DND-41 (cell line): ENCODE data around the gene ADM.

ENCODE experiments used
- ATAC-seq: fragments of 200-7000 bp; cut with Tn5 transposase; 3 replicates; pipeline ENCODE4 v1.9.1; 2021; ENCODE audit warnings: low read depth; ENCODE audit not compliant: insufficient read depth
- DNase-seq: peaks from one replicate; pipeline ENCODE4 v3.0.0-alpha.2; 2020
- H2AFZ ChIP-seq: 2 replicates; pipeline ENCODE4 v1.6.0; 2012; ENCODE audit warnings: low read depth, low read length
- H3K27ac ChIP-seq: 2 replicates; pipeline ENCODE4 v1.5.1; 2012; ENCODE audit warnings: low read length, inconsistent platforms
- H3K27me3 ChIP-seq: fragments of 200-600 bp; sonication (generic); 2 replicates; pipeline ENCODE4 v1.6.0; 2012; ENCODE audit warnings: low read length, mild to moderate bottlenecking, inconsistent platforms; ENCODE audit not compliant: insufficient read depth, poor library complexity
- H3K36me3 ChIP-seq: 2 replicates; pipeline ENCODE4 v1.5.1; 2012; ENCODE audit warnings: low read length, inconsistent platforms; ENCODE audit not compliant: insufficient read depth
- H3K4me1 ChIP-seq: 2 replicates; pipeline ENCODE4 v1.5.1; 2012; ENCODE audit warnings: mild to moderate bottlenecking, low read length; ENCODE audit not compliant: insufficient read depth
- H3K4me2 ChIP-seq: 2 replicates; pipeline ENCODE4 v1.6.0; 2012; ENCODE audit warnings: mild to moderate bottlenecking, moderate library complexity, low read length, inconsistent platforms; ENCODE audit not compliant: insufficient read depth
- H3K4me3 ChIP-seq, 2 experiments: fragments of 200-600 bp in 1 of 2; shearing (Covaris generic) in 1 of 2; 2 replicates each; pipeline ENCODE4 v1.5.1; 2012 to 2016; ENCODE audit warnings: inconsistent platforms in 2 of 2, low read length in 2 of 2, mild to moderate bottlenecking in 2 of 2, low read depth in 1 of 2, moderate library complexity in 1 of 2
- H3K79me2 ChIP-seq: 2 replicates; pipeline ENCODE4 v1.6.0; 2012; ENCODE audit warnings: low read length, inconsistent platforms; ENCODE audit not compliant: insufficient read depth
- H3K9ac ChIP-seq: 2 replicates; pipeline ENCODE4 v1.6.0; 2012; ENCODE audit warnings: low read depth, mild to moderate bottlenecking, inconsistent platforms, low read length, moderate library complexity
- H3K9me3 ChIP-seq: 2 replicates; pipeline ENCODE4 v1.5.1; 2012; ENCODE audit warnings: low read length, moderate library complexity, mild to moderate bottlenecking, inconsistent platforms; ENCODE audit not compliant: insufficient read depth, severe bottlenecking
- H4K20me1 ChIP-seq: 2 replicates; pipeline ENCODE4 v1.6.0; 2012; ENCODE audit warnings: low read length; ENCODE audit not compliant: insufficient read depth
- CTCF ChIP-seq: IDR thresholded peaks from 2 replicates; pipeline ENCODE4 v1.5.1; 2012; ENCODE audit warnings: borderline replicate concordance, low read length, moderate library complexity, mild to moderate bottlenecking; ENCODE audit not compliant: poor library complexity, severe bottlenecking; ENCODE audit errors: extremely low read depth
- EZH2 ChIP-seq: IDR thresholded peaks from 3 replicates; pipeline ENCODE4 v1.6.1; 2012; ENCODE audit warnings: borderline replicate concordance, low read depth, mild to moderate bottlenecking, moderate library complexity, low read length, inconsistent platforms; ENCODE audit not compliant: severe bottlenecking

Gene ADM

DNA sequence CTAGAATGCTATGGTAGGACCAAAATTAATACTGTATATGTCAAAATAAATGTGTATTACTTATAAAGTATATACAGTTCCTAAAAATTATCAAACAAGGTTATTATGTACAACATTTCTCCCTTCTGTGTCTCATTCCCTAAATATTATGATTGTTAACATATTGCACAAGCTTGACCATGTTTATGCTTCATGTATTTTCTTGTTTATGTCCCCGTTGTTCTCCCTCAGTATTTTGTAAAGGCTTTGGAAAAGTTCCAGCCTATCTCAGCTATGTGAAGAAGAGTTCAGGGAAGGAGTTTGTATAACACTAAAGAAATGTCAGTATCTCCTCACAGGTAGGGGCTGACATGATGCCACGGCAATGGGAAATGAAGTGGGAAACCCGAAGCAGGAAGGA lies 19.6 kb downstream of the ADM start:
- no peak for TF ChIP-seq EZH2
- no peak for TF ChIP-seq CTCF
- Histone ChIP-seq H2AFZ (no peak overlapping the region), H3K79me2 (no peaks in the 10 kb centered on the region), H3K36me3 (no peaks in the 10 kb centered on the region), H4K20me1 (no peaks in the 10 kb centered on the region), H3K27me3 (peaks cover 29% of the 10 kb centered on the region), H3K9ac (no peak overlapping the region), H3K4me2 (no peak overlapping the region), H3K27ac (no peak overlapping the region), H3K9me3 (no peaks in the 10 kb centered on the region), H3K4me3 (no peak overlapping the region), H3K4me1 (peaks cover 8% of the 10 kb centered on the region)
- DNase-seq (no peak), ATAC-seq (no peak)

DNA sequence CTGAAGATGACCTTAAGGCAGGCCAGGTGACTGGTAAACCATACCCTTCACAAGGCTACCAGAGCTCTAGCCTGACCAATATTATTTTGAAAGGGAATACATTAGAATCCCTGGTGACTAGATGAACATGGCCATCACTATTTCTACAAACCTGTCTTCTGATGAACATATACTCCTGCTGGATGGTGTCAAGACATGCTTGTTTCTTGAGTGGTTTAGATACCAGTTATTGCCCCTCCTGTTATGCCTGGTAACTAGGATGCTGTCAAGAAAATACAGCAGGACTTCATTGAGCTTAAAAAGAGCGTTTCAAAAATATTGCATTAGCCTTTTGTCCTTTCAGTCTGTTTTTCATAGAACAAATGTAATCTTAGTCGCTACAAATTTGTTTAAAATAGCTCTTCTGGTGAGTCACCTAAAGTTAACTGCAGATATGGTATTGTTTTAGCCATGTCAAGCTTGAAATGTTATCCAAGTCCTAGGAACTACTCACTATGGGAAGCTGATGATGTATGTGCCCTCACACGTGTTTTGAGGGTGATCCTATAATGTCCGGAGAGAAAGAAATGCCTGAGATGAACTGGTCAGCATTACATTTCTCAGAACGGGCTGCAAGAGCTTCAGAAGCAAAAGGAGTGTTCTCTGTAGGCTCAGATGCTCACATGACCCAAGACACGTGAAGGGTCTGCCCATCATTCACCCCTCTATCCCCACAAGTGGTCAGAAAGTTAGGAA lies 20.6 kb downstream of the ADM start:
- Histone ChIP-seq H3K36me3 (no peaks in the 10 kb centered on the region), H3K4me2 (no peak overlapping the region), H4K20me1 (no peaks in the 10 kb centered on the region), H3K4me1 (peaks cover 8% of the 10 kb centered on the region), H3K27me3 (peaks cover 29% of the 10 kb centered on the region), H3K9ac (no peak overlapping the region), H3K27ac (no peak overlapping the region), H2AFZ (no peak overlapping the region), H3K79me2 (no peaks in the 10 kb centered on the region), H3K9me3 (no peaks in the 10 kb centered on the region), H3K4me3 (no peak overlapping the region)
- DNase-seq (no peak), ATAC-seq (no peak)
- TF ChIP-seq CTCF (no peak), EZH2 (no peak)

GRCh38 chr11:10326012-10326964 lies 21.4 kb downstream of the ADM start:
- Histone ChIP-seq H3K4me2 (no peak overlapping the region), H2AFZ (no peak overlapping the region), H3K4me1 (peaks cover 8% of the 10 kb centered on the region), H3K36me3 (no peaks in the 10 kb centered on the region), H3K9me3 (no peaks in the 10 kb centered on the region), H3K27ac (no peak overlapping the region), H3K27me3 (peaks cover 29% of the 10 kb centered on the region), H3K79me2 (no peaks in the 10 kb centered on the region), H3K4me3 (no peak overlapping the region), H3K9ac (no peak overlapping the region), H4K20me1 (no peaks in the 10 kb centered on the region)
- ATAC-seq (no peak), DNase-seq (no peak)
- TF ChIP-seq EZH2 (no peak), CTCF (no peak)
